Heart left ventricle (tissue), 13 donors: ENCODE data around the gene PSTPIP1.

Source experiments
- CTCF ChIP-seq, 12 donors: fragments of 200-600 bp; sonication (generic) in 4 of 12; IDR thresholded peaks; one replicate each; pipeline versions ENCODE4 v1.5.0 to v1.8.0; 2018 to 2022; ENCODE audit warnings: antibody characterized with exemption in 12 of 12, mild to moderate bottlenecking in 5 of 12
- POLR2A ChIP-seq, 2 donors: fragments of 450-650 bp; IDR thresholded peaks; one replicate each; pipeline ENCODE4 v1.6.1; 2017; ENCODE audit warnings: antibody characterized with exemption in 2 of 2, mild to moderate bottlenecking in 2 of 2, moderate library complexity in 2 of 2
- donor health status: ischemic (EF 13 %, LVEDD 7.1; RV severe dilation, severe dysfunction).
- donor health status: DM: no; HTN: yes; CAD: no.
- donor health status: DM: no; HTN: no; CAD: no.
- donor health status: ischemic (EF 25% LVEDD 6.9; RV normal size, moderate dysfunction).
- donor health status: ischemic (EF 25% LVEDD 5.7; RV mildly dilated, moderate dysfunction).
- donor health status: ischemic (EF 35%, LVEDD 5.7; RV mildly dilated, moderate dysfunction).
- donor health status: nonischemic (EF 11% LVEDD 7.7; RV severe dilation, severe dysfunction).
- donor health status: DM: yes; HTN: yes; CAD: no.
- donor health status: PGD.
- donor health status: ischemic (EF 29% LVEDD 5.4; RV normal size, mild dysfunction).
- donor health status: nonischemic (EF 23%, LVEDD 6.1; RV moderate dilation, normal function).

GRCh38 chr15:77029166-77030047, 34.5 kb downstream of the PSTPIP1 start:
- TF ChIP-seq CTCF (IDR thresholded peaks at IDR 0.05) (no peak), POLR2A (IDR thresholded peaks at IDR 0.05) (no peak)
